PC-9 (cell line): ENCODE data around the gene TDRD9.

ENCODE experiments used
- EZH2 ChIP-seq: fragments of 200-600 bp; sonication (generic); IDR thresholded peaks from 2 replicates; pipeline ENCODE4 v1.8.0; 2017; ENCODE audit warnings: antibody characterized with exemption, low read depth
- TF ChIP-seq, protein P1 (sequence below): fragments of 200-600 bp; sonication (generic); conservative IDR thresholded peaks from 2 replicates; pipeline ENCODE4 v1.6.1; 2017; ENCODE audit warnings: mixed run types, antibody characterized with exemption, mild to moderate bottlenecking, moderate library complexity

- TF ChIP-seq, protein P1, sequence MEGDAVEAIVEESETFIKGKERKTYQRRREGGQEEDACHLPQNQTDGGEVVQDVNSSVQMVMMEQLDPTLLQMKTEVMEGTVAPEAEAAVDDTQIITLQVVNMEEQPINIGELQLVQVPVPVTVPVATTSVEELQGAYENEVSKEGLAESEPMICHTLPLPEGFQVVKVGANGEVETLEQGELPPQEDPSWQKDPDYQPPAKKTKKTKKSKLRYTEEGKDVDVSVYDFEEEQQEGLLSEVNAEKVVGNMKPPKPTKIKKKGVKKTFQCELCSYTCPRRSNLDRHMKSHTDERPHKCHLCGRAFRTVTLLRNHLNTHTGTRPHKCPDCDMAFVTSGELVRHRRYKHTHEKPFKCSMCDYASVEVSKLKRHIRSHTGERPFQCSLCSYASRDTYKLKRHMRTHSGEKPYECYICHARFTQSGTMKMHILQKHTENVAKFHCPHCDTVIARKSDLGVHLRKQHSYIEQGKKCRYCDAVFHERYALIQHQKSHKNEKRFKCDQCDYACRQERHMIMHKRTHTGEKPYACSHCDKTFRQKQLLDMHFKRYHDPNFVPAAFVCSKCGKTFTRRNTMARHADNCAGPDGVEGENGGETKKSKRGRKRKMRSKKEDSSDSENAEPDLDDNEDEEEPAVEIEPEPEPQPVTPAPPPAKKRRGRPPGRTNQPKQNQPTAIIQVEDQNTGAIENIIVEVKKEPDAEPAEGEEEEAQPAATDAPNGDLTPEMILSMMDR: no peak
- no peak for TF ChIP-seq EZH2
Measured at GRCh38 chr14:103894034-103894722, 34.1 kb upstream of the TDRD9 start.
